ENCODE data around the gene SFMBT1. TPM values are rescaled to one million over a fixed set of nuclear protein-coding genes. Genes with fewer than 3 reads are reported as not detected.

The SFMBT1 gene
- total RNA-seq, 2 experiments from 2014 or later, result 12.9 to 18.1 TPM

DNA sequence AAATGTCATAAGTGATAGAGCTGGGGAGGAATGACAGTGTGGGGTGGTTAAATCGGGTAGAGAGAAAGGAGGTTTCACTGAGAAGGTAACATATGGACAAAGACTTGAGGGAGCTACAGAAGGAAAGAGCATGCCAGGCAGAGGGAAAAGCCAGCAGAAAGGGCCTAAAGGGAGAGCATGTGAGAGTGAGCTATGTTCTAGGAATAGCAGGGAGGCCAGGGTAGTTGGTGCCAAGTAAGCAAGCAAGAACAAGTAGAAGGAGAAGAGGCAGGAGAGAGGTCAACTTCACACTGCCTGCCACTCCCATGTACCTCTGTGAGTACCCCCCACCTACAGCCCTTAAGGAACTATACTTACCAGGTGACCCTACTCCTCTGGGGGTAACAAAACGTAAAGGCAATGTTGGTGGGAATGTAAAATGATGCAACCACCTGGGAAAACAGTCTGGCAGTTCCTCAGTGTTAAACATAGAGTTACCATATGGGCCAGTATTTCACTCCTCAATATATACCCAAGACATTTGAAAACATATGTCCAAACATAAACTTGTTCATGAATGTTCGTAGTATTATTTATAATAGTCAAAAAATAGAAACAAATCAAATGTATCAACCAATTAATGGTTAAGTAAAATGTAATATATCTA, 67.6 kb downstream of the SFMBT1 start:
- Histone ChIP-seq H2AFZ (ENCODE audit: low read length) (no peak overlapping the region), H3K9me3 (ENCODE audit: low read length) (no peaks in the 10 kb centered on the region), H3K4me1 (ENCODE audit: insufficient read depth, low read length, poor library complexity, severe bottlenecking) (peaks cover 5% of the 10 kb centered on the region), H4K20me1 (ENCODE audit: insufficient read depth, low read length) (no peaks in the 10 kb centered on the region), H3K4me2 (ENCODE audit: low read length) (no peak overlapping the region), H3K36me3 (ENCODE audit: insufficient read depth, low read length) (no peaks in the 10 kb centered on the region), H3K9me2 (ENCODE audit: insufficient read depth, low read length) (no peaks in the 10 kb centered on the region), H3K27ac (ENCODE audit: low read depth, low read length, poor library complexity, severe bottlenecking) (no peak overlapping the region), H3K4me3 (ENCODE audit: low read depth, low read length, poor library complexity, severe bottlenecking) (no peak overlapping the region), H3K79me2 (ENCODE audit: insufficient read depth, low read depth, low read length) (no peaks in the 10 kb centered on the region)
- CTCF ChIA-PET (ENCODE audit: unreplicated experiment), result no interaction called here
- no TSS peak for BruUV-seq (replicated peaks)
- TF ChIP-seq, protein P1, sequence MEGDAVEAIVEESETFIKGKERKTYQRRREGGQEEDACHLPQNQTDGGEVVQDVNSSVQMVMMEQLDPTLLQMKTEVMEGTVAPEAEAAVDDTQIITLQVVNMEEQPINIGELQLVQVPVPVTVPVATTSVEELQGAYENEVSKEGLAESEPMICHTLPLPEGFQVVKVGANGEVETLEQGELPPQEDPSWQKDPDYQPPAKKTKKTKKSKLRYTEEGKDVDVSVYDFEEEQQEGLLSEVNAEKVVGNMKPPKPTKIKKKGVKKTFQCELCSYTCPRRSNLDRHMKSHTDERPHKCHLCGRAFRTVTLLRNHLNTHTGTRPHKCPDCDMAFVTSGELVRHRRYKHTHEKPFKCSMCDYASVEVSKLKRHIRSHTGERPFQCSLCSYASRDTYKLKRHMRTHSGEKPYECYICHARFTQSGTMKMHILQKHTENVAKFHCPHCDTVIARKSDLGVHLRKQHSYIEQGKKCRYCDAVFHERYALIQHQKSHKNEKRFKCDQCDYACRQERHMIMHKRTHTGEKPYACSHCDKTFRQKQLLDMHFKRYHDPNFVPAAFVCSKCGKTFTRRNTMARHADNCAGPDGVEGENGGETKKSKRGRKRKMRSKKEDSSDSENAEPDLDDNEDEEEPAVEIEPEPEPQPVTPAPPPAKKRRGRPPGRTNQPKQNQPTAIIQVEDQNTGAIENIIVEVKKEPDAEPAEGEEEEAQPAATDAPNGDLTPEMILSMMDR (conservative IDR thresholded peaks at IDR 0.05; ENCODE audit: low read length), result no peak
- no peak for TF ChIP-seq EZH2phosphoT487 (IDR thresholded peaks at IDR 0.05; ENCODE audit: borderline replicate concordance, low read depth, low read length)
- no peak for DNase-seq (ENCODE audit: low spot score)
- POLR2A ChIA-PET, result no interaction called here
- intact Hi-C loops (cut with micrococcal nuclease; ENCODE audit: unreplicated experiment), result no loop called here

DNA sequence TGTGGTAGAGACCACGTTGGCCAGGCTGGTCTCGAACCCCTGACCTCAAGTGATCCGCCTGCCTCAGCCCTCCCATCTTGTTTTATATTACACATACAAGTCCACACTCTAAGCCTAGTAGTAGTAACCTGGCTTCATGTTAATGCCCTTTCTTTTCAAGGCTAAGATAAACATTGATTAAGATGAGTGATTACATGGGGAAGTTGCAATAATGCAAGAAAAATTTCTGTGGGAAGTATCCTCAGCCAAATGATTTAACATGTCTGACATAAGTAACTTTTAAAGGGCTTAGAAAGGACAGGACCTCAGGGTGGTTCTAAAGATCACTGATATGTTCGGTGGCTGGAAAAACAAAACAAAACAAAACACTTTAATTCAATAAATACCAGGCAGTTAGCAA, 72.1 kb downstream of the SFMBT1 start:
- TF ChIP-seq, protein P1 (conservative IDR thresholded peaks at IDR 0.05; ENCODE audit: low read length), result no peak
- TF ChIP-seq EZH2phosphoT487 (IDR thresholded peaks at IDR 0.05; ENCODE audit: borderline replicate concordance, low read depth, low read length), result no peak
- no peak overlapping the region for H3K4me2 ChIP-seq (ENCODE audit: low read length)
- H3K79me2 ChIP-seq (ENCODE audit: insufficient read depth, low read depth, low read length), result no peaks in the 10 kb centered on the region
- H2AFZ ChIP-seq (ENCODE audit: low read length), result no peak overlapping the region
- H3K9me2 ChIP-seq (ENCODE audit: insufficient read depth, low read length), result no peaks in the 10 kb centered on the region
- no peaks in the 10 kb centered on the region for H3K9me3 ChIP-seq (ENCODE audit: low read length)
- H4K20me1 ChIP-seq (ENCODE audit: insufficient read depth, low read length), result no peaks in the 10 kb centered on the region
- intact Hi-C loops (cut with micrococcal nuclease; ENCODE audit: unreplicated experiment), result no loop called here
- no peaks in the 10 kb centered on the region for H3K36me3 ChIP-seq (ENCODE audit: insufficient read depth, low read length)
- no TSS peak for BruUV-seq (replicated peaks)
- ChIA-PET CTCF (ENCODE audit: unreplicated experiment) (no interaction called here), POLR2A (no interaction called here)
- no peak overlapping the region for H3K4me3 ChIP-seq (ENCODE audit: low read depth, low read length, poor library complexity, severe bottlenecking)
- no peak for DNase-seq (ENCODE audit: low spot score)
- H3K4me1 ChIP-seq (ENCODE audit: insufficient read depth, low read length, poor library complexity, severe bottlenecking), result no peaks in the 10 kb centered on the region
- no peak overlapping the region for H3K27ac ChIP-seq (ENCODE audit: low read depth, low read length, poor library complexity, severe bottlenecking)

DNA sequence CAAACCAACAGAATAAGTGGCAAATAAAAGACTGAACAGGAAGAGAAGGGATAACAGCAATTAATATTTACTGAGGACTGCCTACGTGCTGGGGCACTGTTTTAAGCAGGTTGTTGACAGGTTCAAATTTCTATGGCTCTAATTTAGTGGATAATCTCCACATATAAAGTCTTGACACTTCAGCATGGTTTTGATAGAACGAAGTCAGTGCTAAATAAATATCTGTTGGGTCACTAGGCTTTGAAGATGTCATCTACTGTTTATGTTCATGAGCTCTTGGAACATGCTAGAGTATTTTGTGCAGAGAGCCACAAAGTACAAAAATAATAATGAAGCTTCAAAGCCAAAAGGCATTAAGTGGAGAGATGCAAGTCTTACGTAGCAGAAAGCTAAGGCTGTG, 74.0 kb downstream of the SFMBT1 start:
- BruUV-seq (replicated peaks), result no TSS peak

More for the DNA sequence above, 74.0 kb downstream of the SFMBT1 start:
- Histone ChIP-seq H3K9me2 (ENCODE audit: insufficient read depth, low read length) (no peaks in the 10 kb centered on the region), H3K4me2 (ENCODE audit: low read length) (no peak overlapping the region), H3K9me3 (ENCODE audit: low read length) (no peaks in the 10 kb centered on the region), H3K4me3 (ENCODE audit: low read depth, low read length, poor library complexity, severe bottlenecking) (no peak overlapping the region), H4K20me1 (ENCODE audit: insufficient read depth, low read length) (no peaks in the 10 kb centered on the region), H3K27ac (ENCODE audit: low read depth, low read length, poor library complexity, severe bottlenecking) (no peak overlapping the region), H3K79me2 (ENCODE audit: insufficient read depth, low read depth, low read length) (no peaks in the 10 kb centered on the region), H2AFZ (ENCODE audit: low read length) (no peak overlapping the region), H3K36me3 (ENCODE audit: insufficient read depth, low read length) (no peaks in the 10 kb centered on the region), H3K4me1 (ENCODE audit: insufficient read depth, low read length, poor library complexity, severe bottlenecking) (no peaks in the 10 kb centered on the region)
- no peak for DNase-seq (ENCODE audit: low spot score)
- intact Hi-C loops (cut with micrococcal nuclease; ENCODE audit: unreplicated experiment), result no loop called here
- POLR2A ChIA-PET, result no interaction called here
- CTCF ChIA-PET (ENCODE audit: unreplicated experiment), result interaction anchor here (0.5 kb wide), 1 partner anchor 584 kb away, joined by 3 read pairs; no protein-coding TSS in a partner anchor
- TF ChIP-seq EZH2phosphoT487 (IDR thresholded peaks at IDR 0.05; ENCODE audit: borderline replicate concordance, low read depth, low read length), result no peak
- TF ChIP-seq, protein P1 (conservative IDR thresholded peaks at IDR 0.05; ENCODE audit: low read length), result no peak

Measured in OCI-LY7 (cell line).